ENCODE measurements around the gene KCNB1. TPM values are rescaled to one million over a fixed set of nuclear protein-coding genes. Genes with fewer than 3 reads are reported as not detected.

Gene KCNB1
- polyA plus RNA-seq, 1 donor from 2014 or later: 3.6 TPM

- Histone ChIP-seq H4K20me1 (ENCODE audit: insufficient read depth) (no peaks in the 10 kb centered on the region), H3K36me3 (ENCODE audit: insufficient read depth, low read length) (no peaks in the 10 kb centered on the region), H3K9me3 (ENCODE audit: low read length) (no peaks in the 10 kb centered on the region), H3K27ac (ENCODE audit: low read length) (no peak overlapping the region), H3K9ac (ENCODE audit: low read length) (no peak overlapping the region), H2AFZ (ENCODE audit: low read depth, low read length) (no peak overlapping the region), H3K79me2 (replicated peaks; ENCODE audit: insufficient read depth, low read length) (no peaks in the 10 kb centered on the region), H3F3A (ENCODE audit: insufficient read depth, low read length, poor library complexity, severe bottlenecking) (no peaks in the 10 kb centered on the region), H3K4me3 (ENCODE audit: low read length) (no peak overlapping the region), H3K4me2 (ENCODE audit: low read length) (no peak overlapping the region), H3K27me3 (ENCODE audit: insufficient read depth, low read depth, low read length) (no peaks in the 10 kb centered on the region), H3K9me2 (ENCODE audit: insufficient read depth, low read length) (no peaks in the 10 kb centered on the region)
- no peak for TF ChIP-seq POLR2AphosphoS5 (IDR thresholded peaks at IDR 0.05)
- no peak for TF ChIP-seq RAD21 (conservative IDR thresholded peaks at IDR 0.05)
- no peak for TF ChIP-seq REST (IDR thresholded peaks at IDR 0.05; ENCODE audit: borderline replicate concordance)
- no peak for TF ChIP-seq SMC3 (conservative IDR thresholded peaks at IDR 0.05; ENCODE audit: poor library complexity)
- no peak for TF ChIP-seq EZH2 (IDR thresholded peaks at IDR 0.05; ENCODE audit: borderline replicate concordance, insufficient read depth, low read length, poor library complexity, severe bottlenecking)
- no peak for TF ChIP-seq TAF1 (IDR thresholded peaks at IDR 0.05; ENCODE audit: low read depth)
- TF ChIP-seq EP300 (conservative IDR thresholded peaks at IDR 0.05; ENCODE audit: poor library complexity, severe bottlenecking): no peak
- no peak for TF ChIP-seq CTCF (IDR thresholded peaks at IDR 0.05; ENCODE audit: poor library complexity, severe bottlenecking)
- no peak for TF ChIP-seq MXI1 (conservative IDR thresholded peaks at IDR 0.05; ENCODE audit: poor library complexity, severe bottlenecking)
Measured at GRCh38 chr20:49368596-49368995, 113.9 kb downstream of the KCNB1 start.

GRCh38 chr20:49367113-49367512, 115.4 kb downstream of the KCNB1 start:
- Histone ChIP-seq H3K4me3 (ENCODE audit: low read length) (no peak overlapping the region), H3K9ac (ENCODE audit: low read length) (no peak overlapping the region), H2AFZ (ENCODE audit: low read depth, low read length) (no peak overlapping the region), H3K9me2 (ENCODE audit: insufficient read depth, low read length) (no peaks in the 10 kb centered on the region), H3K36me3 (ENCODE audit: insufficient read depth, low read length) (no peaks in the 10 kb centered on the region), H3K79me2 (replicated peaks; ENCODE audit: insufficient read depth, low read length) (no peaks in the 10 kb centered on the region), H4K20me1 (ENCODE audit: insufficient read depth) (no peaks in the 10 kb centered on the region), H3F3A (ENCODE audit: insufficient read depth, low read length, poor library complexity, severe bottlenecking) (no peaks in the 10 kb centered on the region), H3K27me3 (ENCODE audit: insufficient read depth, low read depth, low read length) (no peaks in the 10 kb centered on the region), H3K27ac (ENCODE audit: low read length) (no peak overlapping the region), H3K9me3 (ENCODE audit: low read length) (no peaks in the 10 kb centered on the region), H3K4me2 (ENCODE audit: low read length) (no peak overlapping the region)
- TF ChIP-seq TAF1 (IDR thresholded peaks at IDR 0.05; ENCODE audit: low read depth) (no peak), CTCF (IDR thresholded peaks at IDR 0.05; ENCODE audit: poor library complexity, severe bottlenecking) (no peak), REST (IDR thresholded peaks at IDR 0.05; ENCODE audit: borderline replicate concordance) (no peak), EZH2 (IDR thresholded peaks at IDR 0.05; ENCODE audit: borderline replicate concordance, insufficient read depth, low read length, poor library complexity, severe bottlenecking) (no peak), MXI1 (conservative IDR thresholded peaks at IDR 0.05; ENCODE audit: poor library complexity, severe bottlenecking) (no peak), POLR2AphosphoS5 (IDR thresholded peaks at IDR 0.05) (no peak), EP300 (conservative IDR thresholded peaks at IDR 0.05; ENCODE audit: poor library complexity, severe bottlenecking) (no peak), SMC3 (conservative IDR thresholded peaks at IDR 0.05; ENCODE audit: poor library complexity) (no peak), RAD21 (conservative IDR thresholded peaks at IDR 0.05) (no peak)
